PC-3 (cell line): ENCODE measurements around the gene RHBDD3. TPM values are rescaled to one million over a fixed set of nuclear protein-coding genes. Genes with fewer than 3 reads are reported as not detected.

Experiments used
- ATAC-seq: fragments of 200-7000 bp; cut with Tn5 transposase; 2 replicates; pipeline ENCODE4 v1.9.1; 2020; ENCODE audit warnings: mild to moderate bottlenecking, moderate library complexity
- BruUV-seq: library from RNA; stranded (reverse); fragments of 400-500 nt; replicated peaks from 2 replicates; lab custom pipeline; 2021; lab: Mats Ljungman, UMichigan
- CTCF ChIA-PET: fragments of 300-600 bp; sonication (Branson Sonifier 250); formaldehyde crosslinking; loops from one replicate; lab custom pipeline; 2022; ENCODE audit warnings: antibody characterized with exemption; lab: Charles Lee
- POLR2A ChIA-PET: fragments of 300-600 bp; sonication (Branson Sonifier 250); formaldehyde crosslinking; loops from one replicate; lab custom pipeline; 2022; ENCODE audit warnings: antibody characterized with exemption; ENCODE audit not compliant: unreplicated experiment; lab: Charles Lee
- DNase-seq: peaks from one replicate; pipeline ENCODE4 v3.0.0-alpha.2; 2015
- H2AFZ ChIP-seq: fragments of 300-600 bp; sonication (generic); 2 replicates; pipeline ENCODE4 v1.6.0; 2016; ENCODE audit warnings: antibody characterized with exemption, low read length
- H3F3A ChIP-seq: fragments of 300-600 bp; sonication (generic); one replicate; pipeline ENCODE4 v1.6.0; 2017; ENCODE audit warnings: antibody characterized with exemption, low read length, control low read depth, mild to moderate bottlenecking; ENCODE audit not compliant: unreplicated experiment
- H3K27ac ChIP-seq: fragments of 300-600 bp; sonication (generic); 2 replicates; pipeline ENCODE4 v1.5.1; 2016; ENCODE audit warnings: mild to moderate bottlenecking, low read length
- H3K27me3 ChIP-seq: fragments of 300-600 bp; sonication (generic); 2 replicates; pipeline ENCODE4 v1.6.1; 2016; ENCODE audit warnings: low read length, mixed read lengths
- H3K36me3 ChIP-seq: fragments of 300-600 bp; sonication (generic); 2 replicates; pipeline ENCODE4 v1.6.1; 2016; ENCODE audit warnings: low read depth, mixed run types, low read length, mixed read lengths
- H3K4me1 ChIP-seq: fragments of 300-600 bp; sonication (generic); 2 replicates; pipeline ENCODE4 v1.5.1; 2016; ENCODE audit warnings: low read length; ENCODE audit not compliant: insufficient read depth
- H3K4me2 ChIP-seq: fragments of 300-600 bp; sonication (generic); 2 replicates; pipeline ENCODE4 v1.6.0; 2016; ENCODE audit warnings: low read length
- H3K4me3 ChIP-seq: fragments of 300-600 bp; sonication (generic); 2 replicates; pipeline ENCODE4 v1.5.1; 2016; ENCODE audit warnings: mild to moderate bottlenecking, low read length, mixed read lengths
- H3K79me2 ChIP-seq: fragments of 300-600 bp; sonication (generic); 2 replicates; pipeline ENCODE4 v1.6.1; 2017; ENCODE audit warnings: low read length, mixed read lengths
- H3K9ac ChIP-seq: fragments of 300-600 bp; sonication (generic); 2 replicates; pipeline ENCODE4 v1.6.0; 2016; ENCODE audit warnings: mild to moderate bottlenecking, low read length
- H3K9me2 ChIP-seq: fragments of 300-600 bp; sonication (generic); replicated peaks from 2 replicates; pipeline ENCODE4 v1.6.1; 2016; ENCODE audit warnings: mixed run types, low read length, mixed read lengths
- H3K9me3 ChIP-seq: fragments of 300-600 bp; sonication (generic); 2 replicates; pipeline ENCODE4 v1.6.1; 2016; ENCODE audit warnings: low read length, mixed read lengths
- H4K20me1 ChIP-seq: fragments of 300-600 bp; sonication (generic); 2 replicates; pipeline ENCODE4 v1.6.1; 2016; ENCODE audit warnings: low read length, mixed read lengths
- EZH2 ChIP-seq: fragments of 300-600 bp; sonication (generic); IDR thresholded peaks from one replicate; pipeline ENCODE4 v1.6.1; 2017; ENCODE audit warnings: antibody characterized with exemption, mild to moderate bottlenecking, low read length; ENCODE audit not compliant: unreplicated experiment
- EZH2phosphoT487 ChIP-seq: fragments of 300-600 bp; sonication (generic); IDR thresholded peaks from 2 replicates; pipeline ENCODE4 v1.6.1; 2018; ENCODE audit warnings: mild to moderate bottlenecking, antibody characterized with exemption, low read length, borderline replicate concordance
- intact Hi-C: fragments of 100-400 bp; cut with micrococcal nuclease; formaldehyde crosslinking; loops from 2 replicates; pipeline ENCODE4 v1.9.0; 2023
- total RNA-seq: library from RNA; depleted of rRNA; stranded (reverse); fragments of >200 nt; gene quantifications from 2 replicates; pipeline ENCODE4 v1.2.3, GENCODE V29; 2014
- TF ChIP-seq, protein P1 (sequence below): fragments of 300-600 bp; sonication (generic); conservative IDR thresholded peaks from 2 replicates; pipeline ENCODE4 v1.5.1; 2017; ENCODE audit warnings: antibody characterized with exemption, low read depth, mild to moderate bottlenecking, low read length

The RHBDD3 gene
- total RNA-seq, 1 experiment from 2014 or later = 23.7 TPM

DNA sequence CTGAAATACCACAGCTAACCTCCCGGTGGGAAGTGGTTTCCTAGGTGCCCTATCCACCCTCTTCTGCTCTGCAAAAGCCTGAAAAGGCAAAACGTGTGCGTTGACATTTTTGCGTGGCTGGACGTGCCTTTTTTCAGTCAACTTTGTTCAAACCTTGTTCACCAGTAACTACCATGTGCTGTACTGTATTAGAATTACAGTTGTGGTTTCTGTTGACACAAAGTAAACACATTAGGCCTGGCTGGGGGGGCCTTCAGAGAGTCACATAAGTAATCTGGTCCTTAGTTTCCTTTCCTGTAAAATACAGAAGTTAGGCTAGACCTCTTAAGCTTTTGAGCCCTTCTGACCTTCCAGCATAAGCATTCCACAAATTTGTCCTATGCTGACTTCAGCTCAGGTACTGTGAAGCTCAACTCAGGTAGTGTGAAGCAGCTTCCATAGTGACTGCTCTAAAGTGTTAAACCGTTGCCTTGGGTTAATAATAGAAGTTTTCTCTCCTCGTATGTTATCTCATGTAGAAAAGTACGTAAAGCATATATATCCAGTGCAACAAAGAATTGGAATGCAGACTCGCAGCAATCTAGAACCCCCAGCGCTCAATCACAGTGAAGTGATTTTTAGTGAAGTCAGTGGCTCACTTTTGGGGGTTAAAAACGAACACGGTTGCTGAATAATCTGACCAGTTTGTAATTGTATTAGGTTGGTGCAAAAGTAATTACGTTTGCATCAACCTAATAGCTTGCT, 2.1 kb upstream of the RHBDD3 start:
- Histone ChIP-seq H3K79me2 (peaks cover 91% of the 10 kb centered on the region), H3K27ac (peak overlapping the region; percentile 97; the same call in 1 of the 2 replicates), H3K4me2 (peak overlapping the region; percentile 85), H3K9ac (peak overlapping the region; percentile 100), H3F3A (no peaks in the 10 kb centered on the region), H3K4me3 (peak overlapping the region; percentile 99), H3K9me2 (no peaks in the 10 kb centered on the region), H3K27me3 (no peaks in the 10 kb centered on the region), H2AFZ (no peak overlapping the region), H3K36me3 (peaks cover 43% of the 10 kb centered on the region), H3K9me3 (no peaks in the 10 kb centered on the region), H3K4me1 (peaks cover 27% of the 10 kb centered on the region), H4K20me1 (peaks cover 61% of the 10 kb centered on the region)
- no peak for TF ChIP-seq EZH2phosphoT487
- no peak for TF ChIP-seq EZH2
- TF ChIP-seq, protein P1, sequence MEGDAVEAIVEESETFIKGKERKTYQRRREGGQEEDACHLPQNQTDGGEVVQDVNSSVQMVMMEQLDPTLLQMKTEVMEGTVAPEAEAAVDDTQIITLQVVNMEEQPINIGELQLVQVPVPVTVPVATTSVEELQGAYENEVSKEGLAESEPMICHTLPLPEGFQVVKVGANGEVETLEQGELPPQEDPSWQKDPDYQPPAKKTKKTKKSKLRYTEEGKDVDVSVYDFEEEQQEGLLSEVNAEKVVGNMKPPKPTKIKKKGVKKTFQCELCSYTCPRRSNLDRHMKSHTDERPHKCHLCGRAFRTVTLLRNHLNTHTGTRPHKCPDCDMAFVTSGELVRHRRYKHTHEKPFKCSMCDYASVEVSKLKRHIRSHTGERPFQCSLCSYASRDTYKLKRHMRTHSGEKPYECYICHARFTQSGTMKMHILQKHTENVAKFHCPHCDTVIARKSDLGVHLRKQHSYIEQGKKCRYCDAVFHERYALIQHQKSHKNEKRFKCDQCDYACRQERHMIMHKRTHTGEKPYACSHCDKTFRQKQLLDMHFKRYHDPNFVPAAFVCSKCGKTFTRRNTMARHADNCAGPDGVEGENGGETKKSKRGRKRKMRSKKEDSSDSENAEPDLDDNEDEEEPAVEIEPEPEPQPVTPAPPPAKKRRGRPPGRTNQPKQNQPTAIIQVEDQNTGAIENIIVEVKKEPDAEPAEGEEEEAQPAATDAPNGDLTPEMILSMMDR = no peak
- CTCF ChIA-PET = no interaction called here
- POLR2A ChIA-PET = no interaction called here
- BruUV-seq = no TSS peak
- intact Hi-C loops = loop anchor here (2.0 kb wide), 1 partner anchor 37 kb away; the partner anchor contains the start of gene GAS2L1
- DNase-seq (peak; percentile 19), ATAC-seq (no peak)

DNA sequence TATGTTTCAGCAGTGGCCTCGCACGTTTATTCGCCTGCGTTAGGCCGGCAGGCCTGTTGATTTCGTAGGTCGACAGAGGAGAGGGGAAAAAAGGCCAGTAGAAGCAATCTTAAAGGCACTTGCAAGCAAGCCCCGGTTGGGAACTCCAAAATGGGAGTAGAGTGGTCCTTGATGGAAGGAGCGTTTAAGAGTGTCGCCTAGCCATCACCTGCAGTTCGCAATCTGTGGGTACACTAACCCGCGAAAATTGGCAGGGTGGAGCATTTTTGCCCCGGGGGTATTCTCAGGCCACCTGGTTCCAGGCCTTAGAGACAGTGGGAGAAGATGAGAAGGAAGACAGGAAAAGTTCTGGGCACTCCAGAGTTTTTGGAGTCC, 1.4 kb upstream of the RHBDD3 start:
- ATAC-seq (no peak), DNase-seq (no peak)
- H3K79me2 ChIP-seq = peaks cover 84% of the 10 kb centered on the region
- peaks cover 36% of the 10 kb centered on the region for H3K36me3 ChIP-seq
- peak overlapping the region; percentile 97 for H3K27ac ChIP-seq
- ChIA-PET CTCF (no interaction called here), POLR2A (no interaction called here)
- H4K20me1 ChIP-seq = peaks cover 54% of the 10 kb centered on the region
- peak overlapping the region; percentile 99 for H3K4me3 ChIP-seq
- TF ChIP-seq EZH2 (no peak), EZH2phosphoT487 (no peak)
- TF ChIP-seq, protein P1 = no peak
- H3K27me3 ChIP-seq = no peaks in the 10 kb centered on the region
- H2AFZ ChIP-seq = no peak overlapping the region
- intact Hi-C loops = loop anchor here (2.0 kb wide), 1 partner anchor 38 kb away; the partner anchor contains the start of gene GAS2L1
- H3K9ac ChIP-seq = peak overlapping the region; percentile 100
- no peaks in the 10 kb centered on the region for H3F3A ChIP-seq
- H3K9me2 ChIP-seq = no peaks in the 10 kb centered on the region
- BruUV-seq = TSS peak; percentile 40
- H3K9me3 ChIP-seq = no peaks in the 10 kb centered on the region
- H3K4me2 ChIP-seq = peak overlapping the region; percentile 85
- peaks cover 27% of the 10 kb centered on the region for H3K4me1 ChIP-seq
